Activated CD4-positive, alpha-beta memory T cell treated with anti-CD3 and anti-CD28 coated beads, Interleukin-2, amount 10 ng/mL, durations not matched to agents 7 days and 5 days (primary cell): Measurements from ENCODE around the gene CDK18. TPM values are rescaled to one million over a fixed set of nuclear protein-coding genes. Genes with fewer than 3 reads are reported as not detected.
A peak's percentile ranks its signal among the peaks of the same experiment; 100 is the strongest.
"Not testable (repeated sequence)": the region's sequence is repeated elsewhere in the genome, so short reads cannot be mapped to it uniquely, and the experiment has no call there.

Source experiments
- CTCF ChIA-PET: fragments of 350-600 bp; sonication (Branson Sonifier 250); formaldehyde crosslinking; loops from one replicate; lab custom pipeline; 2021; ENCODE audit warnings: antibody characterized with exemption, inconsistent platforms; lab: Charles Lee
- POLR2A ChIA-PET: fragments of 350-600 bp; sonication (Branson Sonifier 250); formaldehyde crosslinking; loops from one replicate; lab custom pipeline; 2021; ENCODE audit warnings: antibody characterized with exemption; lab: Charles Lee
- DNase-seq: peaks from one replicate; pipeline ENCODE4 v3.0.0-alpha.2; 2020
- H3K27ac Mint-ChIP-seq: one replicate; pipeline ENCODE4 v1.8.0; 2021; ENCODE audit warnings: mild to moderate bottlenecking, mixed read lengths
- H3K27me3 Mint-ChIP-seq: one replicate; pipeline ENCODE4 v1.8.0; 2021; ENCODE audit warnings: mixed read lengths
- H3K36me3 Mint-ChIP-seq: one replicate; pipeline ENCODE4 v1.8.0; 2021; ENCODE audit warnings: low read depth, mixed read lengths
- H3K4me1 Mint-ChIP-seq: one replicate; pipeline ENCODE4 v1.8.0; 2021; ENCODE audit warnings: mixed read lengths
- H3K4me3 Mint-ChIP-seq: one replicate; pipeline ENCODE4 v1.8.0; 2021; ENCODE audit warnings: mild to moderate bottlenecking, mixed read lengths
- H3K9me3 Mint-ChIP-seq: one replicate; pipeline ENCODE4 v1.8.0; 2021; ENCODE audit warnings: mixed read lengths
- total RNA-seq, 2 experiments: library from RNA; stranded (reverse); gene quantifications; one replicate each; pipeline ENCODE4 v1.2.3, GENCODE V29; 2021

CDK18 gene
- total RNA-seq, 2 experiments from 2014 or later: 1.1 to 1.4 TPM

- POLR2A ChIA-PET: no interaction called here
- H3K4me3 Mint-ChIP-seq: no peak overlapping the region
- peaks cover 18% of the 10 kb centered on the region for H3K9me3 Mint-ChIP-seq
- H3K27ac Mint-ChIP-seq: no peak overlapping the region
- H3K36me3 Mint-ChIP-seq: peaks cover 7% of the 10 kb centered on the region
- peaks cover 14% of the 10 kb centered on the region for H3K27me3 Mint-ChIP-seq
- DNase-seq: no peak
- no peaks in the 10 kb centered on the region for H3K4me1 Mint-ChIP-seq
- CTCF ChIA-PET: interaction anchor here (0.5 to 4.0 kb wide), 2 partner anchors 11 to 182 kb away, joined by 4 to 18 read pairs; no protein-coding TSS in a partner anchor
Observed at GRCh38 chr1:205473475-205473874, 31.0 kb upstream of the CDK18 start.

- H3K27me3 Mint-ChIP-seq: peaks cover 14% of the 10 kb centered on the region
Observed at GRCh38 chr1:205473966-205474365, 30.5 kb upstream of the CDK18 start.

GRCh38 chr1:205474571-205474970, 29.9 kb upstream of the CDK18 start:
- ChIA-PET CTCF (interaction anchor here (4.0 kb wide), 1 partner anchor 10 kb away, joined by 18 read pairs; no protein-coding TSS in a partner anchor), POLR2A (no interaction called here)
- Mint-ChIP-seq H3K9me3 (peaks cover 18% of the 10 kb centered on the region), H3K27me3 (peaks cover 14% of the 10 kb centered on the region), H3K4me3 (no peak overlapping the region), H3K4me1 (peaks cover 3% of the 10 kb centered on the region), H3K27ac (no peak overlapping the region), H3K36me3 (peaks cover 7% of the 10 kb centered on the region)
- DNase-seq: no peak

More at GRCh38 chr1:205473966-205474365, 30.5 kb upstream of the CDK18 start:
- Mint-ChIP-seq H3K4me3 (no peak overlapping the region), H3K36me3 (peaks cover 7% of the 10 kb centered on the region), H3K4me1 (no peaks in the 10 kb centered on the region), H3K27ac (no peak overlapping the region), H3K9me3 (peaks cover 18% of the 10 kb centered on the region)
- no peak for DNase-seq
- CTCF ChIA-PET: interaction anchor here (4.0 kb wide), 1 partner anchor 11 kb away, joined by 18 read pairs; no protein-coding TSS in a partner anchor
- POLR2A ChIA-PET: no interaction called here

DNA sequence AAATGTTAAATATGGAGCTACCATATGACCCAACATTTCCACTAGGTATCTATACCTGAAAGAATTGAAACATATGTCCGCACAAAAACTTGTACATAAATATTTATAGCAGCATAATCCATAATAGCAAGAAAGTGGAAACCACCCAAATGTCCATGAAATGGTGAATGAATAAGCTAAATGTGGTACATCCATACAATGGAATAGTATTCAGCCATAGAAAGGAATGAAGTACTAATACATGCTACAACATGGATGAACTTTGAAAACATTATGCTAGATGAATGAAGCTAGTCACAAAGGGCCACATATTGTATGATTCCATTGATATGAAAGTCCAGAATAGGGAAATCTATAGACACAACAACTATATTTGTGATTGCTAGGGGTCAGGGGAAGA, 28.6 kb upstream of the CDK18 start:
- no peak for DNase-seq
- ChIA-PET CTCF (interaction anchor here (0.7 to 4.0 kb wide), 3 partner anchors 9 to 181 kb away, joined by 3 to 18 read pairs (median 4); no protein-coding TSS in a partner anchor), POLR2A (no interaction called here)
- peaks cover 23% of the 10 kb centered on the region for H3K27me3 Mint-ChIP-seq
- peaks cover 18% of the 10 kb centered on the region for H3K9me3 Mint-ChIP-seq
- H3K36me3 Mint-ChIP-seq: peaks cover 7% of the 10 kb centered on the region
- H3K4me3 Mint-ChIP-seq: no peak overlapping the region
- H3K27ac Mint-ChIP-seq: no peak overlapping the region
- peaks cover 16% of the 10 kb centered on the region for H3K4me1 Mint-ChIP-seq

GRCh38 chr1:205476648-205477047, 27.8 kb upstream of the CDK18 start:
- no peak overlapping the region for H3K4me3 Mint-ChIP-seq
- POLR2A ChIA-PET: no interaction called here
- H3K36me3 Mint-ChIP-seq: peaks cover 7% of the 10 kb centered on the region
- H3K27me3 Mint-ChIP-seq: peaks cover 26% of the 10 kb centered on the region
- no peak overlapping the region for H3K27ac Mint-ChIP-seq
- peaks cover 23% of the 10 kb centered on the region for H3K4me1 Mint-ChIP-seq
- peaks cover 18% of the 10 kb centered on the region for H3K9me3 Mint-ChIP-seq
- CTCF ChIA-PET: interaction anchor here (2.9 kb wide), 1 partner anchor 10 kb away, joined by 15 read pairs; no protein-coding TSS in a partner anchor
- DNase-seq: no peak

DNA sequence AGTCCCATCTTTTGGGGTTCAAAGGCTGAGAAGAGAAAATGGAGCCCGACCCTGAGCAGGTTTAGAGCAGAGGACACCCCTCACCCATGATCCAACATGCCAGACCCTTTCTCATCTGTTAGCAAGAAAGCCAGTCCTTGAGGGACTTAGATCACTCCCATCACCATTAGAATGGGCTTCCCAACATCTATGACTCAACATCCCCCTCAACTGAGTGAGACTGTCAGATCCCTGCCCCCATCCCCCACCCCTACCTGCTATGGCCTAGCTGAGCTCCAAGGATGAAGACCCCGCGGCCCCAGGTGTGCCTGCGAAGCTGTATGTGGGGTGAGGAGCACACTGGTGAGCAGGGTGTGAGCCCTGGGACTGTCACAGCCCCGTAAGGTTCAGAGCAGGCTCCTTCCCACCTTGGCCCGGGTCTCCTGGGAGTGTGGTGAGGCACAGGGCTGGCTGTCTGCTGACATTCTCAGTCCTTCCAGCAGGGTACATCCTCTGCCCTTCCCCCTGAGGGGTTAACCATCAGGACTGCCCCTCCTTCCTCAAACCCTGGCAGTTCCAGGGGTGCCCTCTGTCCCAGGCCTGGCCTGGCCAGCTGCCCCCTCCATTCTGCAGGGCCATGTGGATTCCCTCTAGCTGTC, 27.2 kb upstream of the CDK18 start:
- Mint-ChIP-seq H3K4me3 (no peak overlapping the region), H3K27ac (no peak overlapping the region), H3K36me3 (peaks cover 7% of the 10 kb centered on the region), H3K4me1 (peaks cover 23% of the 10 kb centered on the region), H3K9me3 (peaks cover 18% of the 10 kb centered on the region), H3K27me3 (peaks cover 23% of the 10 kb centered on the region)
- no peak for DNase-seq
- CTCF ChIA-PET: interaction anchor here (2.9 kb wide), 1 partner anchor 10 kb away, joined by 15 read pairs; no protein-coding TSS in a partner anchor
- POLR2A ChIA-PET: no interaction called here

- POLR2A ChIA-PET: interaction anchor here (0.7 kb wide), 1 partner anchor 61 kb away, joined by 3 read pairs; no protein-coding TSS in a partner anchor
- CTCF ChIA-PET: interaction anchor here (1.2 to 2.9 kb wide), 2 partner anchors 9 to 12 kb away, joined by 5 to 15 read pairs; no protein-coding TSS in a partner anchor
Observed at GRCh38 chr1:205477759-205478247, 26.7 kb upstream of the CDK18 start.

DNA sequence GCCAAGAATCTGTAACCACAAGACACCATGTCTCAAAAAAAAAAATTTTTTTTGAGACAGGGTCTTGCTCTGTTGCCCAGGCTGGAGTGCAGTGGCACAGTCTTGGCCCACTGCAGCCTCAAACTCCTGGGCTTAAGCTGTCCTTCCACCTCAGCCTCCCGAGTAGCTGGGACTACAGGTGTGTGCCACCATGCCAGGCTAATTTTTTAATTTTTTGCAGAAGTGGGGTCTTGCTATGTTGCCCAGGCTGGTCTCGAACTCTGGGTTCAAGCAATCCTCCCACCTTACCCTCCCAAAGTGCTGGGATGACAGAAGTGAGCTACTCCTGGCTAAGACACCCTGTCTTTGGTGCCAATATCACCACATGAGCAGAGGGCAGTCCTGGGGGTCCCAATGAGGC, 25.5 kb upstream of the CDK18 start:
- DNase-seq: not testable (repeated sequence)
- H3K27me3 Mint-ChIP-seq: peaks cover 30% of the 10 kb centered on the region

More at GRCh38 chr1:205477759-205478247, 26.7 kb upstream of the CDK18 start:
- H3K9me3 Mint-ChIP-seq: peaks cover 18% of the 10 kb centered on the region
- H3K4me3 Mint-ChIP-seq: no peak overlapping the region
- DNase-seq: no peak
- peaks cover 23% of the 10 kb centered on the region for H3K4me1 Mint-ChIP-seq
- peaks cover 20% of the 10 kb centered on the region for H3K27me3 Mint-ChIP-seq
- peaks cover 7% of the 10 kb centered on the region for H3K36me3 Mint-ChIP-seq
- H3K27ac Mint-ChIP-seq: no peak overlapping the region

DNA sequence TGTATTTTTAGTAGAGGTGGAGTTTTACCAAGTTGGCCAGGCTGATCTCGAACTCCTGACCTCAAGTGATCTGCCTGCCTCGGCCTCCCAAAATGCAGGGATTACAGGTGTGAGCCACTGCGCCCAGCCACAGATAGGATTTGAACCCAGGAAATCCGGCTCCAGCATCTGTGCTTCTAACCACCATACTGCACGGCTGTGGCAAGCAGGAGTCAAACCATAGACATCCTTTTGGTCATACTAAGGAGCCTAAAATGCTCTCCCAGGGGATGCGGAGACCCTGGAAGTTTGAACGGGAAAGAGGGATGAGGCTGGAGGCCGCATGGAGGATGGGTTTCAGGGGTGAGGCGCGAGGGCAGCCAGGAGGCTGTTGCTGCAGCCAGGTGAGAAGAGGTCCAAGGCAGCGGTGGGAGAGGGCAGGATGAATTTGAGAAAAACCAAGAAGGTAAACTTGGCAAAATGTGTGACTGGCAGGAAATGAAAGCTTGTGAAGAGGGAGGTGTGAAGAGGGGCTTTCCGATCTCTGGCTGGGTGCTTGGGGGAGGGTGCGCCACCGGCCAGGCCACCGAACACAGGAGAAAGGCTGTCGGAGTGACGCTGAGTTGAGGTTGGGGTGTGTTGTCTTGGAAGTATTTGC, 24.0 kb upstream of the CDK18 start:
- Mint-ChIP-seq H3K36me3 (peaks cover 3% of the 10 kb centered on the region), H3K27ac (peak overlapping the region; percentile 56), H3K9me3 (peaks cover 7% of the 10 kb centered on the region), H3K27me3 (peaks cover 32% of the 10 kb centered on the region), H3K4me3 (no peak overlapping the region), H3K4me1 (peaks cover 23% of the 10 kb centered on the region)
- DNase-seq: peak; percentile 48
- CTCF ChIA-PET: interaction anchor here (1.0 to 2.5 kb wide), 3 partner anchors 44 to 84 kb away, joined by 3 to 8 read pairs (median 3); no protein-coding TSS in a partner anchor
- POLR2A ChIA-PET: no interaction called here

More for the DNA sequence above, 25.5 kb upstream of the CDK18 start:
- Mint-ChIP-seq H3K4me1 (peaks cover 23% of the 10 kb centered on the region), H3K9me3 (peaks cover 18% of the 10 kb centered on the region)
- H3K4me3 Mint-ChIP-seq, H3K36me3 Mint-ChIP-seq, POLR2A ChIA-PET, H3K27ac Mint-ChIP-seq: not testable (repeated sequence)
- CTCF ChIA-PET: interaction anchor here (1.0 to 2.9 kb wide), 5 partner anchors 8 to 125 kb away, joined by 4 to 15 read pairs (median 5); no protein-coding TSS in a partner anchor

GRCh38 chr1:205481218-205481617, 23.3 kb upstream of the CDK18 start:
- H3K36me3 Mint-ChIP-seq: no peaks in the 10 kb centered on the region
- peaks cover 23% of the 10 kb centered on the region for H3K4me1 Mint-ChIP-seq
- no peak for DNase-seq
- POLR2A ChIA-PET: no interaction called here
- H3K27ac Mint-ChIP-seq: no peak overlapping the region
- H3K9me3 Mint-ChIP-seq: no peaks in the 10 kb centered on the region
- no peak overlapping the region for H3K4me3 Mint-ChIP-seq
- peaks cover 32% of the 10 kb centered on the region for H3K27me3 Mint-ChIP-seq
- CTCF ChIA-PET: interaction anchor here (1.0 to 2.5 kb wide), 3 partner anchors 43 to 85 kb away, joined by 3 to 8 read pairs (median 3); no protein-coding TSS in a partner anchor

DNA sequence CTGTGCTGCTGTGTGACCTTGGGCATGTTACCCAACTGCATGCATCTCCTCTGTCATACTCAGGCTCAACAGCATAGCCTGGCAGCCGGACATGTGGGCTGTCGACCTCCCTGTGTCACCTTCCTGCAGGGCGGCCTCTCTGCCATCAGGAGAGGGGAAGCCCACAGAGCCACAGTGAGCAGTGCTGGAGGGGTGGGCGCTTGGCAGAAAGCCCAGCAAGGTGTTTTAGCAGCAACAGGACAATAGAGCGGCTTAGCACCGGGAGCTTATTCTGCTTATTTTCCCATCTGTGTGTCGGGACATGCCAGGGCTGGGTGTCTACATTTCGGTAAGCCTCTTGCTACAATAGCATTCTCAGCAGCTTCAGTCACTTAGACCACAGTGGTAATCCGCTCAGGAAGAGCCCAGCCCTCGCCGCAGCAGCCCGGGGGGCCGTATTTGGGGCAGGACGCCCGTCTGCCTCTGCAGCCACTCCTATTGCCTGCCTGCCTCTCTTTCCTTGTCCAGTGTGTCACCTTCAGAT, 22.8 kb upstream of the CDK18 start:
- no peak overlapping the region for H3K27ac Mint-ChIP-seq
- peaks cover 32% of the 10 kb centered on the region for H3K27me3 Mint-ChIP-seq
- DNase-seq: no peak
- ChIA-PET CTCF (interaction anchor here (0.8 to 1.0 kb wide), 2 partner anchors 12 to 128 kb away, joined by 3 read pairs; no protein-coding TSS in a partner anchor), POLR2A (no interaction called here)
- H3K4me1 Mint-ChIP-seq: peaks cover 23% of the 10 kb centered on the region
- H3K4me3 Mint-ChIP-seq: no peak overlapping the region
- H3K9me3 Mint-ChIP-seq: no peaks in the 10 kb centered on the region
- H3K36me3 Mint-ChIP-seq: no peaks in the 10 kb centered on the region

GRCh38 chr1:205482587-205482986, 21.9 kb upstream of the CDK18 start:
- H3K36me3 Mint-ChIP-seq, POLR2A ChIA-PET, DNase-seq, H3K27ac Mint-ChIP-seq, H3K9me3 Mint-ChIP-seq, H3K4me3 Mint-ChIP-seq: not testable (repeated sequence)
- peaks cover 32% of the 10 kb centered on the region for H3K27me3 Mint-ChIP-seq
- CTCF ChIA-PET: interaction anchor here (1.0 to 7.5 kb wide), 4 partner anchors 13 to 86 kb away, joined by 3 to 81 read pairs (median 3); no protein-coding TSS in a partner anchor
- peaks cover 23% of the 10 kb centered on the region for H3K4me1 Mint-ChIP-seq
